Measurements from ENCODE around the gene ST6GALNAC3. TPM values are rescaled to one million over a fixed set of nuclear protein-coding genes. Genes with fewer than 3 reads are reported as not detected.

Gene ST6GALNAC3
- total RNA-seq, 2 donors from 2014 or later = 6.3 to 7.6 TPM

- 84% methylated on average over 2 of the region's 2 CpGs; no CpG with 5 or more reads in 1 of the 2 experiments for WGBS, 2 experiments (ENCODE audit: insufficient coverage in 1 of 2, insufficient read length in 1 of 2)
- no peak overlapping the region for H3K27ac Mint-ChIP-seq
- no peaks in the 10 kb centered on the region for H3K27me3 Mint-ChIP-seq (ENCODE audit: insufficient read depth)
- H3K9ac ChIP-seq (ENCODE audit: extremely low read depth, low read length, poor library complexity, severe bottlenecking) = no peak overlapping the region
- no peaks in the 10 kb centered on the region for H3K9me3 Mint-ChIP-seq
- no peaks in the 10 kb centered on the region for H3K9me3 ChIP-seq (ENCODE audit: control insufficient read depth, low read length)
- H3K27ac ChIP-seq (ENCODE audit: low read depth, low read length) = no peak overlapping the region
- no peak overlapping the region for H3K4me3 ChIP-seq (ENCODE audit: low read length)
- no peak for DNase-seq
- H3K4me3 Mint-ChIP-seq = no peak overlapping the region
- H3K36me3 ChIP-seq (ENCODE audit: control insufficient read depth, insufficient read depth, low read length) = no peaks in the 10 kb centered on the region
- no peaks in the 10 kb centered on the region for H3K36me3 Mint-ChIP-seq (ENCODE audit: low read depth)
- H3K27me3 ChIP-seq (ENCODE audit: control insufficient read depth, insufficient read depth, low read length, poor library complexity, severe bottlenecking) = no peaks in the 10 kb centered on the region
- peaks cover 15% of the 10 kb centered on the region for H3K4me1 Mint-ChIP-seq
- TF ChIP-seq CTCF (conservative IDR thresholded peaks at IDR 0.05) = no peak
- H3K4me1 ChIP-seq (ENCODE audit: control insufficient read depth, insufficient read depth, low read length) = peaks cover 2% of the 10 kb centered on the region
Observed at GRCh38 chr1:76144247-76144646, 69.7 kb downstream of the ST6GALNAC3 start.

- Histone ChIP-seq H3K36me3 (ENCODE audit: control insufficient read depth, insufficient read depth, low read length) (no peaks in the 10 kb centered on the region), H3K9ac (ENCODE audit: extremely low read depth, low read length, poor library complexity, severe bottlenecking) (no peak overlapping the region), H3K27me3 (ENCODE audit: control insufficient read depth, insufficient read depth, low read length, poor library complexity, severe bottlenecking) (no peaks in the 10 kb centered on the region), H3K4me1 (ENCODE audit: control insufficient read depth, insufficient read depth, low read length) (peaks cover 2% of the 10 kb centered on the region), H3K9me3 (ENCODE audit: control insufficient read depth, low read length) (no peaks in the 10 kb centered on the region), H3K27ac (ENCODE audit: low read depth, low read length) (no peak overlapping the region), H3K4me3 (ENCODE audit: low read length) (no peak overlapping the region)
- Mint-ChIP-seq H3K36me3 (ENCODE audit: low read depth) (no peaks in the 10 kb centered on the region), H3K27me3 (ENCODE audit: insufficient read depth) (no peaks in the 10 kb centered on the region), H3K4me3 (no peak overlapping the region), H3K27ac (no peak overlapping the region), H3K4me1 (peaks cover 10% of the 10 kb centered on the region), H3K9me3 (no peaks in the 10 kb centered on the region)
- WGBS, 2 experiments (ENCODE audit: insufficient coverage in 1 of 2, insufficient read length in 1 of 2) = 84 to 92% methylated on average over 4 to 6 of the region's 6 CpGs
- DNase-seq = no peak
- no peak for TF ChIP-seq CTCF (conservative IDR thresholded peaks at IDR 0.05)
Observed at GRCh38 chr1:76145332-76145731, 70.8 kb downstream of the ST6GALNAC3 start.

GRCh38 chr1:76146184-76146583, 71.6 kb downstream of the ST6GALNAC3 start:
- Mint-ChIP-seq H3K4me3 (no peak overlapping the region), H3K36me3 (ENCODE audit: low read depth) (no peaks in the 10 kb centered on the region), H3K9me3 (no peaks in the 10 kb centered on the region), H3K27ac (no peak overlapping the region), H3K4me1 (peaks cover 5% of the 10 kb centered on the region), H3K27me3 (ENCODE audit: insufficient read depth) (no peaks in the 10 kb centered on the region)
- no peak overlapping the region for H3K4me3 ChIP-seq (ENCODE audit: low read length)
- H3K27ac ChIP-seq (ENCODE audit: low read depth, low read length) = no peak overlapping the region
- H3K27me3 ChIP-seq (ENCODE audit: control insufficient read depth, insufficient read depth, low read length, poor library complexity, severe bottlenecking) = no peaks in the 10 kb centered on the region
- TF ChIP-seq CTCF (conservative IDR thresholded peaks at IDR 0.05) = no peak
- WGBS, 2 experiments (ENCODE audit: insufficient coverage in 1 of 2, insufficient read length in 1 of 2) = 78 to 80% methylated on average over 1 of the region's 1 CpG
- H3K36me3 ChIP-seq (ENCODE audit: control insufficient read depth, insufficient read depth, low read length) = no peaks in the 10 kb centered on the region
- no peaks in the 10 kb centered on the region for H3K9me3 ChIP-seq (ENCODE audit: control insufficient read depth, low read length)
- peaks cover 2% of the 10 kb centered on the region for H3K4me1 ChIP-seq (ENCODE audit: control insufficient read depth, insufficient read depth, low read length)
- H3K9ac ChIP-seq (ENCODE audit: extremely low read depth, low read length, poor library complexity, severe bottlenecking) = no peak overlapping the region
- DNase-seq = no peak
